ENCODE results near the gene NPIPA1.
"Not testable (repeated sequence)": the region's sequence is repeated elsewhere in the genome, so short reads cannot be mapped to it uniquely, and the experiment has no call there.

GRCh38 chr16:14895382-14895781, 41.9 kb upstream of the NPIPA1 start:
- TF ChIP-seq CTCF, POLR2A (IDR thresholded peaks at IDR 0.05): not testable (repeated sequence)

All from testis (tissue), 2 donors.